Natural killer cell (primary cell): Measurements from ENCODE around the gene MKRN2. TPM values are rescaled to one million over a fixed set of nuclear protein-coding genes. Genes with fewer than 3 reads are reported as not detected.

Experiments
- ATAC-seq, 3 donors: fragments of 150-1000 bp in 2 of 3; fragments of 200-7000 bp in 1 of 3; cut with Tn5 transposase; 1 replicate in 1 of 3; 2 replicates in 2 of 3; pipeline ENCODE4 v1.10.0; 2021; ENCODE audit warnings: mild to moderate bottlenecking in 2 of 3, moderate library complexity in 2 of 3
- DNase-seq, 2 donors: peaks; one replicate each; pipeline versions ENCODE4 v3.0.0 to v3.0.0-alpha.2; 2013 to 2021; ENCODE audit warnings: mixed read lengths in 1 of 2
- H3K27ac ChIP-seq: one replicate; pipeline ENCODE4 v1.5.1; 2013; ENCODE audit warnings: mild to moderate bottlenecking, low read length
- H3K27me3 ChIP-seq: one replicate; pipeline ENCODE4 v1.6.1; 2013; ENCODE audit warnings: low read length; ENCODE audit not compliant: control insufficient read depth, insufficient read depth
- H3K36me3 ChIP-seq: one replicate; pipeline ENCODE4 v1.6.1; 2013; ENCODE audit warnings: low read length; ENCODE audit not compliant: control insufficient read depth, insufficient read depth
- H3K4me1 ChIP-seq: one replicate; pipeline ENCODE4 v1.6.1; 2013; ENCODE audit warnings: low read length; ENCODE audit not compliant: control insufficient read depth, insufficient read depth
- H3K4me3 ChIP-seq: one replicate; pipeline ENCODE4 v1.5.1; 2013; ENCODE audit warnings: low read length
- H3K9me3 ChIP-seq: one replicate; pipeline ENCODE4 v1.6.1; 2013; ENCODE audit warnings: low read length; ENCODE audit not compliant: control insufficient read depth, insufficient read depth
- H3K27ac Mint-ChIP-seq, 2 donors: one replicate each; pipeline ENCODE4 v1.8.0; 2022; ENCODE audit warnings: mild to moderate bottlenecking in 2 of 2, mixed read lengths in 2 of 2, moderate library complexity in 1 of 2
- H3K27me3 Mint-ChIP-seq, 2 donors: one replicate each; pipeline ENCODE4 v1.8.0; 2022; ENCODE audit warnings: low read depth in 2 of 2, mixed read lengths in 2 of 2
- H3K36me3 Mint-ChIP-seq: one replicate; pipeline ENCODE4 v1.8.0; 2022; ENCODE audit warnings: mixed read lengths
- H3K4me1 Mint-ChIP-seq, 2 donors: one replicate each; pipeline ENCODE4 v1.8.0; 2022; ENCODE audit warnings: mixed read lengths in 2 of 2
- H3K4me3 Mint-ChIP-seq: one replicate; pipeline ENCODE4 v1.8.0; 2022; ENCODE audit warnings: mild to moderate bottlenecking, moderate library complexity, mixed read lengths
- H3K9me3 Mint-ChIP-seq, 2 donors: one replicate each; pipeline ENCODE4 v1.8.0; 2022; ENCODE audit warnings: mixed read lengths in 2 of 2
- WGBS: methylation state at CpG from one replicate; pipeline ENCODE4 v1.1.7; 2013; ENCODE audit warnings: missing lambda C conversion rate; ENCODE audit not compliant: insufficient coverage; 5-methylcytosine and 5-hydroxymethylcytosine counted together
- intact Hi-C: fragments of 100-400 bp; cut with micrococcal nuclease; formaldehyde crosslinking; loops from one replicate; pipeline ENCODE4 v1.14.2; 2022
- total RNA-seq, 4 donors: library from RNA; stranded (reverse); fragments of 120-200 nt in 1 of 4; gene quantifications; one replicate each; pipeline versions ENCODE4 v1.2.3 to v1.2.4, GENCODE V29; 2013 to 2022
- TF ChIP-seq, protein P1 (sequence below): fragments of 200-600 bp; IDR thresholded peaks from one replicate; pipeline ENCODE4 v1.8.0; 2022; ENCODE audit warnings: antibody characterized with exemption

MKRN2 gene
- total RNA-seq, 3 donors from 2014 or later (not counting 1 experiment from before 2014, with no cell fraction given) = 23.9 to 31.7 (median 29.4) TPM

- Mint-ChIP-seq H3K27ac (no peak overlapping the region), H3K27me3 (peaks cover 25 to 27% of the 10 kb centered on the region in 2 donors), H3K4me3 (no peak overlapping the region), H3K9me3 (no peaks in the 10 kb centered on the region), H3K4me1 (peaks cover 8% of the 10 kb centered on the region in 2 donors), H3K36me3 (no peaks in the 10 kb centered on the region)
- intact Hi-C loops = no loop called here
- no peak overlapping the region for H3K4me3 ChIP-seq
- WGBS = 90% methylated on average over 6 of the region's 7 CpGs
- H3K4me1 ChIP-seq = peaks cover 6% of the 10 kb centered on the region
- H3K27me3 ChIP-seq = peaks cover 16% of the 10 kb centered on the region
- no peaks in the 10 kb centered on the region for H3K9me3 ChIP-seq
- DNase-seq (no peak), ATAC-seq (no peak)
- no peaks in the 10 kb centered on the region for H3K36me3 ChIP-seq
- H3K27ac ChIP-seq = no peak overlapping the region
- TF ChIP-seq, protein P1, sequence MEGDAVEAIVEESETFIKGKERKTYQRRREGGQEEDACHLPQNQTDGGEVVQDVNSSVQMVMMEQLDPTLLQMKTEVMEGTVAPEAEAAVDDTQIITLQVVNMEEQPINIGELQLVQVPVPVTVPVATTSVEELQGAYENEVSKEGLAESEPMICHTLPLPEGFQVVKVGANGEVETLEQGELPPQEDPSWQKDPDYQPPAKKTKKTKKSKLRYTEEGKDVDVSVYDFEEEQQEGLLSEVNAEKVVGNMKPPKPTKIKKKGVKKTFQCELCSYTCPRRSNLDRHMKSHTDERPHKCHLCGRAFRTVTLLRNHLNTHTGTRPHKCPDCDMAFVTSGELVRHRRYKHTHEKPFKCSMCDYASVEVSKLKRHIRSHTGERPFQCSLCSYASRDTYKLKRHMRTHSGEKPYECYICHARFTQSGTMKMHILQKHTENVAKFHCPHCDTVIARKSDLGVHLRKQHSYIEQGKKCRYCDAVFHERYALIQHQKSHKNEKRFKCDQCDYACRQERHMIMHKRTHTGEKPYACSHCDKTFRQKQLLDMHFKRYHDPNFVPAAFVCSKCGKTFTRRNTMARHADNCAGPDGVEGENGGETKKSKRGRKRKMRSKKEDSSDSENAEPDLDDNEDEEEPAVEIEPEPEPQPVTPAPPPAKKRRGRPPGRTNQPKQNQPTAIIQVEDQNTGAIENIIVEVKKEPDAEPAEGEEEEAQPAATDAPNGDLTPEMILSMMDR = no peak
These were observed 6.7 kb upstream of the MKRN2 start for GRCh38 chr3:12549971-12550760.

DNA sequence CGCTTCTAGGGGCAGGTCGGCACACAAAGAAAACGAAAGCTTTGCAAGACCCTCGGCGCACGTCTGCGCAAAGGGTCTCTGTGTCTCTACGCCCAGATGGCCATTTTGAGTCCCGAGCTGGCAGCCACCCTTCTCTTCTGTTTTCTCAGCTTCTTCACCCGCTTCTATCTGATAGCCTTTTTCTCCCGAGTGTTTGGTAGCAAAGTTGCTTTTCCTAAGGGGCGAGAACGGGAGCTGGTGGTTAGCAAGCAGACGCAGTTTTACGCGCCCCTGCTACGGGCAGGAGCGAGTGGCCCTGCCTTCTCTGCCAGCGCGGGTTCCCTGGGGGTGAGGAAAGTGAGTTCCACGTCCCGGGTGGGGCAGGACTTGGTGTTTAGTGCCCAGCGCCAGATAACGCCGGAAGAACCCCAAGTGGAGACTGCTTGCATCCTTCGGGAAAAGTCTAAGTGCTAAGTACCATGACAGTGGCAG lies 2.9 kb upstream of the MKRN2 start:
- H3K27me3 ChIP-seq = peaks cover 20% of the 10 kb centered on the region
- TF ChIP-seq, protein P1 = no peak
- peaks cover 33% of the 10 kb centered on the region in 2 donors for H3K27me3 Mint-ChIP-seq
- H3K36me3 ChIP-seq = no peaks in the 10 kb centered on the region
- H3K9me3 ChIP-seq = no peaks in the 10 kb centered on the region
- intact Hi-C loops = no loop called here
- H3K4me1 ChIP-seq = peaks cover 20% of the 10 kb centered on the region
- ATAC-seq (no peak), DNase-seq (peak in 1 of 2 donors; percentile 37)
- WGBS = 6% methylated on average over 26 of the region's 26 CpGs
- H3K4me1 Mint-ChIP-seq = peaks cover 38 to 39% of the 10 kb centered on the region in 2 donors
- peak overlapping the region; percentile 69 for H3K4me3 Mint-ChIP-seq
- H3K27ac ChIP-seq = no peak overlapping the region
- H3K4me3 ChIP-seq = peak overlapping the region; percentile 16
- H3K36me3 Mint-ChIP-seq = no peaks in the 10 kb centered on the region
- H3K27ac Mint-ChIP-seq = no peak overlapping the region
- H3K9me3 Mint-ChIP-seq = no peaks in the 10 kb centered on the region

DNA sequence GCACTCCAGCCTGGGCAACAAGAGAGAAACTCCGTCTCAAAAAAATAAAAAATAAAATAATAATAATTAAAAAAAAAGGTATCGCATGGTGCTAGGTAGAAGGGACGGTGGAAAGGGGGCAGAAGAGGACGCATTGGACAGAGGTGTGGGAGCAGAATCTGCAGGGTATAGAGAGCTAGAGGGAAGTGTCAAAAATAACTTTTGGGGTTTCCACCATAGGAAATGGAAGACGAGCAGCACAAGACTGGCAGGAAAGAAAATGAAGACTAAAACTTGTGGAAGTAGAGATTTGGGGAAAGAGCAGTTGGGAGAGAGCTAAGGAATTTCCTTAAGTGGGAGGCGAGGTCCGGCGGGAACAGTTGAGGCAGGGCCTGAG lies 585 bp upstream of the MKRN2 start:
- Histone ChIP-seq H3K36me3 (no peaks in the 10 kb centered on the region), H3K4me1 (peaks cover 20% of the 10 kb centered on the region), H3K9me3 (no peaks in the 10 kb centered on the region), H3K27me3 (peaks cover 18% of the 10 kb centered on the region), H3K27ac (peak overlapping the region; percentile 40), H3K4me3 (peak overlapping the region; percentile 70)
- no peak for ATAC-seq
- Mint-ChIP-seq H3K27ac (peak overlapping the region; percentile 71 to 90), H3K9me3 (no peaks in the 10 kb centered on the region), H3K27me3 (peaks cover 22 to 25% of the 10 kb centered on the region in 2 donors), H3K4me1 (peaks cover 58 to 61% of the 10 kb centered on the region in 2 donors), H3K36me3 (no peaks in the 10 kb centered on the region), H3K4me3 (peak overlapping the region; percentile 90)
- TF ChIP-seq, protein P1 = no peak
- intact Hi-C loops = no loop called here
- WGBS = 2% methylated on average over 7 of the region's 8 CpGs
- peak in 1 of 2 donors; percentile 45 for DNase-seq
